ENCODE measurements around the gene ELMO1. TPM values are rescaled to one million over a fixed set of nuclear protein-coding genes. Genes with fewer than 3 reads are reported as not detected.

ELMO1 gene
- total and polyA plus RNA-seq, 10 of the 15 experiments (the other 5 are each of a cell fraction or from before 2014, with no cell fraction given), result 22.6 to 85.9 (median 56.6) TPM

GRCh38 chr7:36896956-36897590 lies 551.6 kb downstream of the ELMO1 start:
- no peak overlapping the region for H3K4me2 ChIP-seq (ENCODE audit: control insufficient read depth, insufficient read depth)
- intact Hi-C loops (cut with micrococcal nuclease; ENCODE audit: unreplicated experiment), result no loop called here
- FAIRE-seq (no peak), ATAC-seq (no peak), DNase-seq (ENCODE audit: low read depth, low spot score) (no peak)
- no peak overlapping the region for H2AFZ ChIP-seq (ENCODE audit: control insufficient read depth, low read depth, low read length)
- CTCF ChIA-PET, result interaction anchor here (0.9 to 1.2 kb wide), 2 partner anchors 9 to 285 kb away, joined by 3 read pairs; no protein-coding TSS in a partner anchor
- H3K4me3 ChIP-seq, result no peak overlapping the region
- no TSS peak for BruUV-seq (replicated peaks)
- no peak overlapping the region for H3K9ac ChIP-seq (ENCODE audit: control insufficient read depth, insufficient read depth, low read length)
- H3K36me3 ChIP-seq (ENCODE audit: control insufficient read depth in 2 of 2, insufficient read depth in 2 of 2, low read length in 1 of 2), result peaks cover 8 to 24% of the 10 kb centered on the region in 2 experiments
- no peaks in the 10 kb centered on the region for H3K9me3 ChIP-seq (replicated peaks; ENCODE audit: control insufficient read depth, insufficient read depth, low read length)
- peak; percentile 29 for TF ChIP-seq USF1 (IDR thresholded peaks at IDR 0.05; ENCODE audit: borderline replicate concordance, extremely low read length, insufficient read depth, low read depth, low read length)
- TF ChIP-seq NFYB (IDR thresholded peaks at IDR 0.05; ENCODE audit: insufficient read depth, low read depth, low read length), result peak; percentile 45; the same call in 1 of the 2 replicates
- TF ChIP-seq YY1 (IDR thresholded peaks at IDR 0.05; ENCODE audit: low read depth, low read length), result no peak
- SMC1A ChIA-PET (ENCODE audit: uncharacterized antibody, unreplicated experiment), result interaction anchor here (0.7 to 1.3 kb wide), 2 partner anchors 14 to 70 kb away, joined by 3 to 4 read pairs; no protein-coding TSS in a partner anchor
- RAD21 ChIA-PET (ENCODE audit: unreplicated experiment), result no interaction called here
- no peaks in the 10 kb centered on the region for H3K27me3 ChIP-seq (replicated peaks in 1 of 2; ENCODE audit: control insufficient read depth in 2 of 2, insufficient read depth in 2 of 2, low read length in 1 of 2)
- 73% methylated on average over 4 of the region's 4 CpGs for WGBS (ENCODE audit: insufficient coverage, insufficient replicate concordance, low lambda C conversion rate, missing lambda C conversion rate)
- no peaks in the 10 kb centered on the region for H3K79me2 ChIP-seq (ENCODE audit: control insufficient read depth, insufficient read depth, low read length)
- no peaks in the 10 kb centered on the region; the same call in 1 of the 2 replicates for H3K4me1 ChIP-seq (ENCODE audit: control insufficient read depth, insufficient read depth, low read length)
- H3K27ac ChIP-seq (ENCODE audit: control insufficient read depth, insufficient read depth), result no peak overlapping the region
- no peaks in the 10 kb centered on the region for H4K20me1 ChIP-seq (ENCODE audit: control insufficient read depth, insufficient read depth)
- in situ Hi-C loops (cut with MboI), result no loop called here
- POLR2A ChIA-PET, result no interaction called here

- H3K4me3 ChIP-seq, result no peak overlapping the region
- no peak overlapping the region for H3K9ac ChIP-seq (ENCODE audit: control insufficient read depth, insufficient read depth, low read length)
- H3K36me3 ChIP-seq (ENCODE audit: control insufficient read depth in 2 of 2, insufficient read depth in 2 of 2, low read length in 1 of 2), result peaks cover 8 to 24% of the 10 kb centered on the region in 2 experiments
- BruUV-seq (replicated peaks), result no TSS peak
- H3K79me2 ChIP-seq (ENCODE audit: control insufficient read depth, insufficient read depth, low read length), result no peaks in the 10 kb centered on the region
- no peak for ATAC-seq
- in situ Hi-C loops (cut with MboI) (no loop called here), intact Hi-C loops (cut with micrococcal nuclease; ENCODE audit: unreplicated experiment) (no loop called here)
- CTCF ChIA-PET, result interaction anchor here (0.9 kb wide), 1 partner anchor 10 kb away, joined by 3 read pairs; no protein-coding TSS in a partner anchor
- H3K4me1 ChIP-seq (ENCODE audit: control insufficient read depth, insufficient read depth, low read length), result no peaks in the 10 kb centered on the region; the same call in 1 of the 2 replicates
- SMC1A ChIA-PET (ENCODE audit: uncharacterized antibody, unreplicated experiment), result interaction anchor here (0.7 kb wide), 1 partner anchor 70 kb away, joined by 3 read pairs; no protein-coding TSS in a partner anchor
- H2AFZ ChIP-seq (ENCODE audit: control insufficient read depth, low read depth, low read length), result no peak overlapping the region
- DNase-seq (ENCODE audit: low read depth, low spot score), result no peak
- H3K9me3 ChIP-seq (replicated peaks; ENCODE audit: control insufficient read depth, insufficient read depth, low read length), result no peaks in the 10 kb centered on the region
- RAD21 ChIA-PET (ENCODE audit: unreplicated experiment), result no interaction called here
- FAIRE-seq, result no peak
- H3K27me3 ChIP-seq (replicated peaks in 1 of 2; ENCODE audit: control insufficient read depth in 2 of 2, insufficient read depth in 2 of 2, low read length in 1 of 2), result no peaks in the 10 kb centered on the region
- no peaks in the 10 kb centered on the region for H4K20me1 ChIP-seq (ENCODE audit: control insufficient read depth, insufficient read depth)
- no peak overlapping the region for H3K4me2 ChIP-seq (ENCODE audit: control insufficient read depth, insufficient read depth)
- no peak overlapping the region for H3K27ac ChIP-seq (ENCODE audit: control insufficient read depth, insufficient read depth)
- POLR2A ChIA-PET, result no interaction called here
- 100% methylated on average over 1 of the region's 1 CpG for WGBS (ENCODE audit: insufficient coverage, insufficient replicate concordance, low lambda C conversion rate, missing lambda C conversion rate)
- no peak for TF ChIP-seq HDAC2 (IDR thresholded peaks at IDR 0.05)
- TF ChIP-seq CHD4 (IDR thresholded peaks at IDR 0.05), result no peak
- TF ChIP-seq EP300 (IDR thresholded peaks at IDR 0.05; ENCODE audit: borderline replicate concordance in 1 of 2, control insufficient read depth in 1 of 2, low read depth in 2 of 2, low read length in 2 of 2), result no peak
- TF ChIP-seq BMI1 (IDR thresholded peaks at IDR 0.05; ENCODE audit: borderline replicate concordance), result no peak
- TF ChIP-seq ZBTB40 (IDR thresholded peaks at IDR 0.05; ENCODE audit: borderline replicate concordance), result no peak
- no peak for TF ChIP-seq FOXM1 (IDR thresholded peaks at IDR 0.05; ENCODE audit: low read depth, low read length)
- no peak for TF ChIP-seq ZZZ3 (IDR thresholded peaks at IDR 0.05; ENCODE audit: control insufficient read depth, insufficient read length, low read depth)
- no peak for TF ChIP-seq SUZ12 (IDR thresholded peaks at IDR 0.05; ENCODE audit: unreplicated experiment)
- no peak for TF ChIP-seq STAT3 (IDR thresholded peaks at IDR 0.05; ENCODE audit: low read depth, low read length)
These were observed 552.2 kb downstream of the ELMO1 start for GRCh38 chr7:36896418-36896817.

Measured in GM12878 (cell line).